GM12874 (cell line): ENCODE results near the gene SP100.

ENCODE experiments used
- TF ChIP-seq, protein P1 (sequence below): IDR thresholded peaks from 2 replicates; pipeline ENCODE4 v1.5.1; 2011; ENCODE audit warnings: low read depth, mild to moderate bottlenecking, control low read depth, low read length, moderate library complexity; ENCODE audit not compliant: insufficient read depth

The SP100 gene

DNA sequence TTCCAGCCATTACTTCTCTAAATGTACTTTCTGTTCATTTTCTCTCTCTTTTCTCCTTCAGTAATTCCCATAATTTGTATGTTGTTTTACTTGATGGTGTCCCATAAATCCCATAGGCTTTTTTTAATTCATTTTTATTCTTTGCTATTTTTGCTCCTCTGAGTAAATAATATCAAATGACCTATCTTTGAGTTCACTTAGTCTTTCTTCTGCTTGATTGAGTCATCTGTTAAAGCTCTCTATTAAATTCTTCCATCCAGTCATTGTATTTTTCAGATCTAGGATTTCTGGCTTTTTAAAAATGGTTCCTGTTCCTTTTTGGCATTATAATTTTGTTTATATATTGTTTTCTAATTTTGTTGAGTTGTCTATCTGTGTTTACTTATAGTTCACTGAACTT is 13.5 kb downstream of the SP100 start:
- TF ChIP-seq, protein P1, sequence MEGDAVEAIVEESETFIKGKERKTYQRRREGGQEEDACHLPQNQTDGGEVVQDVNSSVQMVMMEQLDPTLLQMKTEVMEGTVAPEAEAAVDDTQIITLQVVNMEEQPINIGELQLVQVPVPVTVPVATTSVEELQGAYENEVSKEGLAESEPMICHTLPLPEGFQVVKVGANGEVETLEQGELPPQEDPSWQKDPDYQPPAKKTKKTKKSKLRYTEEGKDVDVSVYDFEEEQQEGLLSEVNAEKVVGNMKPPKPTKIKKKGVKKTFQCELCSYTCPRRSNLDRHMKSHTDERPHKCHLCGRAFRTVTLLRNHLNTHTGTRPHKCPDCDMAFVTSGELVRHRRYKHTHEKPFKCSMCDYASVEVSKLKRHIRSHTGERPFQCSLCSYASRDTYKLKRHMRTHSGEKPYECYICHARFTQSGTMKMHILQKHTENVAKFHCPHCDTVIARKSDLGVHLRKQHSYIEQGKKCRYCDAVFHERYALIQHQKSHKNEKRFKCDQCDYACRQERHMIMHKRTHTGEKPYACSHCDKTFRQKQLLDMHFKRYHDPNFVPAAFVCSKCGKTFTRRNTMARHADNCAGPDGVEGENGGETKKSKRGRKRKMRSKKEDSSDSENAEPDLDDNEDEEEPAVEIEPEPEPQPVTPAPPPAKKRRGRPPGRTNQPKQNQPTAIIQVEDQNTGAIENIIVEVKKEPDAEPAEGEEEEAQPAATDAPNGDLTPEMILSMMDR = no peak

GRCh38 chr2:230430957-230431910 is 15.2 kb downstream of the SP100 start:
- TF ChIP-seq, protein P1 = no peak

GRCh38 chr2:230434677-230435324 is 18.8 kb downstream of the SP100 start:
- TF ChIP-seq, protein P1 = no peak

DNA sequence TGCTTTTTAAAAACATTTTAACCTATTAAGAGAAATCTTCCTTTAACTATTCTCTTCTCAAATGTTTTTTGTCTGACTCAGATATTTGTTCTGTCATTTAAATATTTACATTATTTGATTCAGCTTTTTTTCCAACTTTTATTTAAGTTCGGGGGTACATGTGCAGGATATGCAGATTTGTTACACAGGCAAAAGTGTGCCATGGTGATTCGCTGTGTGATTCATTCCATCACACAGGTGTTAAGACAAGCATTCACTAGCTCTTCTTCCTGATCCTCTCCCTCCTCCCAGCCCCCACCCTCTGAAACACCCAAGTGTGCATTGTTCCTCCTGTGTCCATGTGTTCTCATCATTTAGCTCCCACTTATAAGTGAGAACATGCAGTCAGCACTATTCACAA is 19.4 kb downstream of the SP100 start:
- TF ChIP-seq, protein P1 = no peak

DNA sequence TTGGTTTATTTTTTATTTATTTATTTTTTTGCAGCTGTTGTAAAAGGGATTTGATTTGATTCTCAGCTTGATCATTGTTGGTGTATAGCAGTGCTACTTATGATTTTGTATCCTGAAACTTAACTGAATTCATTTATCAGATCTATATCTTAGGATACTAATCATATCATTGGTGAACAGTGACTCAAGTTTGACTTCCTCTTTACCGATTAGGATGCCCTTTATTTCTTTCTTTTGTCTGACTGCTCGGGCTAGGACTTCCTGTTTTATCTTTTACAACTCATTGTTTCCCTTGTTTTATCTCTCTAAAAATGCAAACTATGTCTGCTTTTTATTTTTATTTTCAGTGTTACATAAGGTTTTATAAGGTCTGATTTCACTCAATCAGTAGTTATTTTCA is 23.6 kb downstream of the SP100 start:
- TF ChIP-seq, protein P1 = no peak

GRCh38 chr2:230441227-230441897 is 25.4 kb downstream of the SP100 start:
- TF ChIP-seq, protein P1 = no peak

- TF ChIP-seq, protein P1 = no peak
Observed at GRCh38 chr2:230443541-230443940, 27.5 kb downstream of the SP100 start.
